IMR-90 (cell line): ENCODE data around the gene PPM1K. TPM values are rescaled to one million over a fixed set of nuclear protein-coding genes. Genes with fewer than 3 reads are reported as not detected.

Source experiments
- ATAC-seq: fragments of 200-7000 bp; cut with Tn5 transposase; 2 replicates; pipeline ENCODE4 v1.9.1; 2020; ENCODE audit warnings: low read depth, mild to moderate bottlenecking, moderate library complexity
- BruUV-seq: library from RNA; stranded (reverse); fragments of 400-500 nt; replicated peaks from 2 replicates; lab custom pipeline; 2021; lab: Mats Ljungman, UMichigan
- CTCF ChIA-PET: fragments of 300-600 bp; formaldehyde crosslinking; extraction: SDS; loops from one replicate; lab custom pipeline; 2021; ENCODE audit warnings: antibody characterized with exemption; lab: Yijun Ruan, JAX
- POLR2A ChIA-PET: fragments of 300-600 bp; sonication (Branson Sonifier 250); formaldehyde crosslinking; loops from one replicate; lab custom pipeline; 2022; ENCODE audit warnings: antibody characterized with exemption; ENCODE audit not compliant: unreplicated experiment; lab: Charles Lee
- DNase-seq: peaks from one replicate; pipeline ENCODE4 v3.0.0; 2013
- H2AFZ ChIP-seq: replicated peaks from 2 replicates; pipeline ENCODE3; 2013; ENCODE audit warnings: low read length, mild to moderate bottlenecking; ENCODE audit not compliant: poor library complexity
- H2AK5ac ChIP-seq: 2 replicates; pipeline ENCODE4 v1.6.1; 2013; ENCODE audit warnings: low read depth, low read length, inconsistent platforms
- H2AK9ac ChIP-seq: replicated peaks from 2 replicates; pipeline ENCODE3; 2013; ENCODE audit warnings: mild to moderate bottlenecking, low read depth, low read length, moderate library complexity; ENCODE audit not compliant: poor library complexity
- H2BK120ac ChIP-seq: 2 replicates; pipeline ENCODE4 v1.6.1; 2013; ENCODE audit warnings: low read depth, low read length, inconsistent platforms
- H2BK15ac ChIP-seq: 3 replicates; pipeline ENCODE4 v1.6.1; 2013; ENCODE audit warnings: low read depth, low read length, inconsistent platforms
- H2BK20ac ChIP-seq: 2 replicates; pipeline ENCODE4 v1.6.1; 2013; ENCODE audit warnings: low read depth, mild to moderate bottlenecking, inconsistent platforms, low read length, moderate library complexity
- H2BK5ac ChIP-seq: 2 replicates; pipeline ENCODE4 v1.6.1; 2013; ENCODE audit warnings: mild to moderate bottlenecking, low read depth, low read length, inconsistent platforms; ENCODE audit not compliant: poor library complexity, severe bottlenecking
- H3K14ac ChIP-seq: replicated peaks from 2 replicates; pipeline ENCODE4 v1.6.1; 2013; ENCODE audit warnings: low read depth, low read length, inconsistent platforms
- H3K18ac ChIP-seq: 2 replicates; pipeline ENCODE4 v1.6.1; 2013; ENCODE audit warnings: low read depth, low read length, control low read depth
- H3K23ac ChIP-seq: 2 replicates; pipeline ENCODE4 v1.6.1; 2013; ENCODE audit warnings: low read depth, low read length, inconsistent platforms
- H3K27ac ChIP-seq: 2 replicates; pipeline ENCODE4 v1.5.1; 2013; ENCODE audit warnings: mild to moderate bottlenecking, control low read depth, low read length; ENCODE audit not compliant: insufficient read depth
- H3K27me3 ChIP-seq: 2 replicates; pipeline ENCODE4 v1.6.1; 2013; ENCODE audit warnings: low read length; ENCODE audit not compliant: control insufficient read depth, insufficient read depth
- H3K36me3 ChIP-seq: 2 replicates; pipeline ENCODE4 v1.6.1; 2013; ENCODE audit warnings: low read length, mixed read lengths; ENCODE audit not compliant: control insufficient read depth, insufficient read depth
- H3K4ac ChIP-seq: 2 replicates; pipeline ENCODE4 v1.6.1; 2013; ENCODE audit warnings: low read depth, low read length, inconsistent platforms
- H3K4me1 ChIP-seq: 2 replicates; pipeline ENCODE4 v1.6.1; 2013; ENCODE audit warnings: low read length, mixed read lengths; ENCODE audit not compliant: control insufficient read depth, insufficient read depth
- H3K4me2 ChIP-seq: 2 replicates; pipeline ENCODE4 v1.6.1; 2013; ENCODE audit warnings: low read depth, mild to moderate bottlenecking, control low read depth, low read length, moderate library complexity
- H3K4me3 ChIP-seq: 2 replicates; pipeline ENCODE4 v1.5.1; 2013; ENCODE audit warnings: low read depth, mild to moderate bottlenecking, control low read depth, low read length, moderate library complexity; ENCODE audit not compliant: insufficient read depth
- H3K56ac ChIP-seq: 2 replicates; pipeline ENCODE4 v1.6.1; 2013; ENCODE audit warnings: low read length, inconsistent platforms; ENCODE audit not compliant: insufficient read depth; ENCODE audit errors: extremely low read depth
- H3K79me1 ChIP-seq, 2 experiments: 2 replicates each; pipeline ENCODE4 v1.6.1; 2013; ENCODE audit warnings: low read length in 2 of 2, inconsistent platforms in 1 of 2, low read depth in 1 of 2
- H3K9ac ChIP-seq: 2 replicates; pipeline ENCODE4 v1.6.1; 2013; ENCODE audit warnings: low read depth, low read length, control low read depth
- H3K9me1 ChIP-seq: 2 replicates; pipeline ENCODE4 v1.6.1; 2013; ENCODE audit warnings: low read length, inconsistent platforms; ENCODE audit not compliant: insufficient read depth
- H3K9me3 ChIP-seq: 2 replicates; pipeline ENCODE4 v1.6.1; 2013; ENCODE audit warnings: low read length; ENCODE audit not compliant: control insufficient read depth, insufficient read depth
- H4K20me1 ChIP-seq: 2 replicates; pipeline ENCODE4 v1.6.1; 2013; ENCODE audit warnings: low read length, inconsistent platforms; ENCODE audit not compliant: insufficient read depth
- H4K5ac ChIP-seq: 2 replicates; pipeline ENCODE4 v1.6.1; 2013; ENCODE audit warnings: mild to moderate bottlenecking, low read depth, low read length, control low read depth
- H4K8ac ChIP-seq, 2 experiments: 2 replicates each; pipeline ENCODE4 v1.6.1; 2013; ENCODE audit warnings: low read depth in 2 of 2, low read length in 2 of 2, control low read depth in 1 of 2, inconsistent platforms in 1 of 2
- H4K91ac ChIP-seq: 2 replicates; pipeline ENCODE4 v1.6.1; 2013; ENCODE audit warnings: low read depth, low read length, inconsistent platforms; ENCODE audit not compliant: insufficient read depth
- MAZ ChIP-seq: IDR thresholded peaks from 2 replicates; pipeline ENCODE4 v1.6.1; 2012; ENCODE audit warnings: low read depth, mild to moderate bottlenecking, low read length, improper control_type of control experiment, moderate library complexity, borderline replicate concordance
- WGBS, 2 experiments: methylation state at CpG; one replicate each; pipeline versions ENCODE4 v1.1.5 to v1.1.7; 2013; ENCODE audit warnings: missing lambda C conversion rate in 2 of 2; ENCODE audit not compliant: insufficient read length in 1 of 2; ENCODE audit errors: extremely low coverage in 2 of 2; 5-methylcytosine and 5-hydroxymethylcytosine counted together
- dilution Hi-C: fragments of 300-500 bp; cut with HindIII; formaldehyde crosslinking; loops from one replicate; pipeline ENCODE4 v1.14.3; 2018; ENCODE audit warnings: low sequenced_read_pairs; ENCODE audit not compliant: unreplicated experiment
- in situ Hi-C: fragments of 300-500 bp; cut with MboI; formaldehyde crosslinking; loops from 3 replicates; pipeline ENCODE4 v1.14.3; 2019; ENCODE audit warnings: low sequenced_read_pairs, inconsistent platforms, mixed read lengths
- intact Hi-C: fragments of 100-400 bp; cut with micrococcal nuclease; formaldehyde crosslinking; loops from 2 replicates; pipeline ENCODE4 v1.10.0; 2022
- polyA plus RNA-seq, 3 experiments: library from polyadenylated mRNA; depleted of rRNA; stranded (reverse); fragments of >200 nt; gene quantifications; 2 replicates each; pipeline ENCODE4 v1.2.3, GENCODE V29; 2012; ENCODE audit warnings: low replicate concordance in 1 of 3
- total RNA-seq: library from RNA; depleted of rRNA; stranded (reverse); fragments of >200 nt; gene quantifications from 2 replicates; pipeline ENCODE4 v1.2.3, GENCODE V29; 2012

Gene PPM1K
- total and polyA plus RNA-seq, 2 of the 4 experiments (the other 2 are of a cell fraction), result 6.1 to 11.5 TPM

GRCh38 chr4:88295656-88296055, 11.3 kb upstream of the PPM1K start:
- Histone ChIP-seq H4K91ac (no peak overlapping the region), H3K18ac (no peak overlapping the region), H3K4me1 (no peaks in the 10 kb centered on the region), H4K5ac (no peak overlapping the region), H4K20me1 (no peaks in the 10 kb centered on the region), H3K4ac (no peak overlapping the region), H3K9me3 (no peaks in the 10 kb centered on the region), H3K9me1 (no peaks in the 10 kb centered on the region), H2AK9ac (no peak overlapping the region), H3K79me1 (no peaks in the 10 kb centered on the region), H2BK20ac (no peak overlapping the region), H2BK15ac (no peak overlapping the region), H3K9ac (no peak overlapping the region), H3K56ac (no peak overlapping the region), H4K8ac (no peak overlapping the region), H3K27ac (no peak overlapping the region), H2BK5ac (no peak overlapping the region), H2BK120ac (no peak overlapping the region), H3K14ac (no peak overlapping the region), H3K23ac (no peak overlapping the region), H3K4me2 (no peak overlapping the region), H3K4me3 (no peak overlapping the region), H2AFZ (no peak overlapping the region), H3K27me3 (peaks cover 7% of the 10 kb centered on the region), H3K36me3 (no peaks in the 10 kb centered on the region), H2AK5ac (no peak overlapping the region)
- TF ChIP-seq MAZ, result no peak
- intact Hi-C loops, result no loop called here
- no TSS peak for BruUV-seq
- POLR2A ChIA-PET, result no interaction called here
- dilution Hi-C loops, result no loop called here
- ATAC-seq (no peak), DNase-seq (no peak)
- in situ Hi-C loops, result no loop called here
- WGBS, 2 experiments, result 82% methylated on average over 5 of the region's 6 CpGs; no CpG with 5 or more reads in 1 of the 2 experiments
- CTCF ChIA-PET, result no interaction called here
